Adipocyte (in vitro differentiated cells): ENCODE data around the gene FMNL2.
"Not testable (repeated sequence)": the region's sequence is repeated elsewhere in the genome, so short reads cannot be mapped to it uniquely, and the experiment has no call there.

Experiments
- DNase-seq: peaks from one replicate; pipeline ENCODE4 v3.0.0-alpha.2; 2015; ENCODE audit warnings: low read depth
- H3K27me3 ChIP-seq: replicated peaks from 2 replicates; pipeline ENCODE4 v1.7.0; 2013; ENCODE audit warnings: mild to moderate bottlenecking, low read length, moderate library complexity; ENCODE audit not compliant: control insufficient read depth, insufficient read depth
- H3K36me3 ChIP-seq: 2 replicates; pipeline ENCODE4 v1.7.0; 2013; ENCODE audit warnings: low read length, mild to moderate bottlenecking, moderate library complexity; ENCODE audit not compliant: control insufficient read depth, insufficient read depth, severe bottlenecking
- H3K4me1 ChIP-seq: 2 replicates; pipeline ENCODE4 v1.7.0; 2013; ENCODE audit warnings: mild to moderate bottlenecking, low read length, moderate library complexity; ENCODE audit not compliant: control insufficient read depth, insufficient read depth
- H3K4me3 ChIP-seq: 2 replicates; pipeline ENCODE4 v1.7.0; 2013; ENCODE audit warnings: mild to moderate bottlenecking, low read length, moderate library complexity
- H3K9ac ChIP-seq: 2 replicates; pipeline ENCODE4 v1.7.0; 2013; ENCODE audit warnings: mild to moderate bottlenecking, low read length, moderate library complexity
- H3K9me3 ChIP-seq: 2 replicates; pipeline ENCODE4 v1.7.0; 2013; ENCODE audit warnings: mild to moderate bottlenecking, low read length, moderate library complexity; ENCODE audit not compliant: control insufficient read depth

Gene FMNL2

DNA sequence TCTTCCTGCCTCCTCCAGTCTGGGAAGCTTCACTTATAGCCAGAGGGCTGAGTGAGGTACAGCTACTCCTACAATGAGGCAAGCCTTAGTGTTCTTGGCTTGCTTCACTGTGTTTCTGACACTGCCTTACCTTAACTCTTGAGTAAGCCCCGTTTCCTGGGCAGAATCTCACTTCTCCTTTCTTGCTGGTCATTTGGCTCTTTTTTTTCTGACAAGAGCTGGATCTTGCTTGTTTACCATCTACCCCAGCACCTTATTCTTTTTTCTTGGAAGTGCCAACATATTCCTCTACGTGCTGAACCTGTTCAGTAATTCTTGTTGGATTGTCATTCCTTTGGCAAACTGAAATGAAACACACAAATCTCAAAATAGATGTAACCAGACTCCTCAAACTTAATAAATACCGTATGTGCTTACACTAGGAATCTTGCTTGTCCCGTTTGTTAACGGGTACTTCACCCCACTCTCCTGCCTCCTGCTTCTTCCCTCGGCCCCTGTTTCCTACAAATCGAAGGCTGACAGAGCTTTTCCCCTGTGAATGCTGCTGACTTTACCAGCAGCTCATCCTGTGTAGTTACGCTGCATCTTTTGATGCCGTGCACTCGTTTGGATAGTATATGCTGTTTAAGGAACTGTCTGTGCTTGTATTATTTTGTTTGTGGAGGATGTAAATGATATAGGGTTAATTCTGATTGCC is 132.2 kb downstream of the FMNL2 start:
- DNase-seq, result peak; percentile 65
- Histone ChIP-seq H3K4me3 (peak overlapping the region; percentile 28), H3K9me3 (no peaks in the 10 kb centered on the region), H3K4me1 (peaks cover 53% of the 10 kb centered on the region), H3K27me3 (no peaks in the 10 kb centered on the region), H3K36me3 (no peaks in the 10 kb centered on the region), H3K9ac (no peak overlapping the region)

DNA sequence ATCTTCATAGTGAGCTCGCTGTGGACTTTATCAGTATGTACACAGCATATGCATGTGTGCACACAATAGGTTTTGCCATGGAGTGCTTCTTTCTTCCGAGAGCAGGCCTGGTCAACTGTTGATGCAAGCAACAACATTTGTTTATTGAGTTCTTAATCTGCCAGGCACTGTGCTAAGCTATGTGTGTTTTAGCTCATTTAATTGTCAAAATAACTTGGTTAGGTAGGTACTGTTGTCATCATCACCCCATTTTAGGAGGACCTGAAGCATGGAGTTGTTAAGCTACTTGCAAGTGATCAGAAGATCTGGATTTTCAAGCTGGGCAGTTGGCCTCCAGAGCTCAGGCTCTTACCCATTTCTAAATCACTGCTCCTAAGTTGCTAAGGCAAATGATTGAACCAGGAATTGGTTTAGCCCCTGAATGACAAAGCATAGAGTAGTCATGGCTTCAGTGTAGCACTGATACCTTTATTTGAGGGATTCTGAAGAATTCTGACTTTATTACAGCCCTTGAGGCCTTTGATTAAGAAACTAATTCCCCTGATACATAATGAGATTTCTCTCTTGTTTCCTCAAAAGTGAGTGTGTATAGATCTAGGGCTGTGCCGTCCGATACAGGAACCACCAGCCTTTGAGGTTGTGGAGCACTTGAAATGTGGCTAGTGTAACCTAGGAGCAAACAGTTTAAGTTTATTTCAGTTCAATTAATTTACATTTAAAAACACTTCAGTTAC is 132.9 kb downstream of the FMNL2 start:
- Histone ChIP-seq H3K4me1 (peaks cover 53% of the 10 kb centered on the region), H3K36me3 (no peaks in the 10 kb centered on the region), H3K9ac (no peak overlapping the region), H3K4me3 (no peak overlapping the region), H3K9me3 (no peaks in the 10 kb centered on the region), H3K27me3 (no peaks in the 10 kb centered on the region)
- DNase-seq, result peak; percentile 7

DNA sequence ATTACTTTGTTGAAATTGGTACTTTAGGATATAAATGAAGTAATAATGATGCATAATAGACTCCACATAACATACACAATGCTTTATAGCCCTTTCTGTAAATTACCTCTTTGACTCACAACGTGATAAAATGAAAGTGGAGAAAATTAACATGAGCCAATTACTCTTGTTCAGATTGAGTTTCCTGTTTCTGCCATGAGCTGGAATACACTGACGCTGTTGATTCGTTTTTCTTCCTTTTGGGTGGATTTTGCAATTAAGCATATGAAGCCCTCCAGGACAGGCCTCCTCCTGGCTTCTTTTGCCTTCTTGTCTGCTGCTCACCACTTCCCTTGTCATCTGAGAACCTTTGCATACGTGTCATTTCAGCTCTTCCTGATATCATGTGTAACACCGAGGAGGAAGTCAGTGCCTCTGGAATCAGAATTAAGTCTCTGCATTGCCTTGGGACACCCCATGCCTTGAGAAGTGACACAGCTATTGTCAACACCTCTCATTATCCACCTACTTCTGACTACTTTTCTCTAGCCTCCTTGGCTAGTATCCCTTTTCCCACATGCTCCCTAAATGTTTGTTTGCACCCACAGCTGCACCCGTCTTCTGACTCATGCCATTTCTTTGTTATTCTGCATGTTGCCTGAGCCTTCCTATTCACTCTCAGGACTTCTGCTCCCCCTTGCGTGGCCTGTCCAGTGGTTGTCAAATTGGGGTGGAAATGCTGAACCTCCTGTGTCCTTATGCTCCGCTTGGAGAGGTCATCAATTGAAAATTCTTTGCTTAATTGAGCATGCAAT is 134.1 kb downstream of the FMNL2 start:
- H3K9me3 ChIP-seq, result no peaks in the 10 kb centered on the region
- peak overlapping the region; percentile 22 for H3K4me3 ChIP-seq
- peak overlapping the region; percentile 7 for H3K9ac ChIP-seq
- DNase-seq, result peak; percentile 8
- H3K27me3 ChIP-seq, result no peaks in the 10 kb centered on the region
- H3K36me3 ChIP-seq, result no peaks in the 10 kb centered on the region
- H3K4me1 ChIP-seq, result peaks cover 49% of the 10 kb centered on the region

DNA sequence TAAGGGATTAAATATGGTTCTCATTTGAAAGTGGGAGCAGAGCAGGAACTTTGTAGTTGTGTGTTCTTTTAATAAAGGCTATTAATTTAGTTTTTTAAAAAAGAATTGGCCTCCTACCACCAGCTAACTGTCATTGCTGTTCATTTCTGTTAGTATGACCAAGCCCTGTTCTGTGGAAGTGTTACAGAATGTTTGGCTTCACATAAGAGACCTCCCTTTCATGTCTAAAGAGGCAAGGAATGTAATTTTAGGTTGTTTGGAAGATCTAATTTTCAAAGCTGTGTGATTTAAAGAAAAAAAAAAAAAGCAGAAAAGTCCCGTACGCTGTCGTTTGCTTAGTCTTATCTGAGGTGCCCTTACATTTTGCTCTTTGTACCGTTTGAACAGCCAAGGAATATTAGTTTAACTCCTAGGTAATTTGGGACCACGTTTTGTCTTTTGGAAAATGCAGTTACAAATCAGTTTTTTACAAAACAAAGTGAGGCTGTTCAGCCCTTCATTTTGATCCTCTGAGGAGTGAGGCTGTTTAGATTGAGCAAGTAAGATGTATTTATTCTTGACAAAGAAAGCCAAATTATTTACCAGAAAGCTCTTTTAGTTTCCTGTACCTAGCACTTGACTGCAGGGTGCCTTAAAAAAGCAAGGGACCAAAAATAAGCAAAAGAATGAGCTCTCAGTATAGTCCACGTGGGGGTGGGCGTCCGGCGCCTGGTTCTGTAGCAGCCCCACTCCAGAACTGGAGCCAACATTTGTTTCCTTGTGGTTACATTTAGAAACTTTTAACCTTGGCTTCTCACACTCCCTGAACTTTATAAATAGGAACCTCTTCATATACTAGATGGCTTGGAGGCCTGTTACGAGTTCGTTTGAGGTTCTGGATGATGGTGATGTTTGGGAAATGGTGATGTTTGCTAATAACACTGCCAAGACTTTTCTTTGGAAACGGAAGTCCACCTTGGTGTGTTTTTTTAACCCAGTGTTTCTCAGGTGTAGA is 136.2 kb downstream of the FMNL2 start:
- Histone ChIP-seq H3K4me1 (peaks cover 28% of the 10 kb centered on the region), H3K4me3 (no peak overlapping the region), H3K9me3 (no peaks in the 10 kb centered on the region), H3K36me3 (no peaks in the 10 kb centered on the region), H3K9ac (no peak overlapping the region), H3K27me3 (no peaks in the 10 kb centered on the region)
- DNase-seq, result no peak

DNA sequence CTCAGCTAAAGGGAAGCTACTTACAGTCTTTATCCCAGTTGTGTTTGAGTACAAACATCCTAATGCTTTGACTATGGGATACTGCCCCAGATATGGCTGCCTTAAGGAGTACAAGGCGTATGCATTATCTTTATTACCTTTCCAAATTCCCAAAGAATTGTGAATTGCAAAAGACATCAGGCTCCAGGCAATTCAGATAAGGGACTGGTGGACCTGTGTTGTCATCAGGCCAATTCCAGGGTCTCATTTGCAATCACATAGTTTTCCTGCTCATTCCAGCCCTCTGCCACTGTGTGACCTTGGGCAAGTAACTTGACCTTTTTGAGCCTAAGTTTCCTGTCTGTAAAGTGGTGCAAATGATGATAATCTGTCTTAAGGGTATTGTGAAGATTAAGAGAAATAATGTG is 137.5 kb downstream of the FMNL2 start:
- H3K9ac ChIP-seq, result no peak overlapping the region
- no peaks in the 10 kb centered on the region for H3K9me3 ChIP-seq
- H3K4me1 ChIP-seq, result peaks cover 15% of the 10 kb centered on the region
- no peaks in the 10 kb centered on the region for H3K27me3 ChIP-seq
- no peak overlapping the region for H3K4me3 ChIP-seq
- no peaks in the 10 kb centered on the region for H3K36me3 ChIP-seq
- no peak for DNase-seq

DNA sequence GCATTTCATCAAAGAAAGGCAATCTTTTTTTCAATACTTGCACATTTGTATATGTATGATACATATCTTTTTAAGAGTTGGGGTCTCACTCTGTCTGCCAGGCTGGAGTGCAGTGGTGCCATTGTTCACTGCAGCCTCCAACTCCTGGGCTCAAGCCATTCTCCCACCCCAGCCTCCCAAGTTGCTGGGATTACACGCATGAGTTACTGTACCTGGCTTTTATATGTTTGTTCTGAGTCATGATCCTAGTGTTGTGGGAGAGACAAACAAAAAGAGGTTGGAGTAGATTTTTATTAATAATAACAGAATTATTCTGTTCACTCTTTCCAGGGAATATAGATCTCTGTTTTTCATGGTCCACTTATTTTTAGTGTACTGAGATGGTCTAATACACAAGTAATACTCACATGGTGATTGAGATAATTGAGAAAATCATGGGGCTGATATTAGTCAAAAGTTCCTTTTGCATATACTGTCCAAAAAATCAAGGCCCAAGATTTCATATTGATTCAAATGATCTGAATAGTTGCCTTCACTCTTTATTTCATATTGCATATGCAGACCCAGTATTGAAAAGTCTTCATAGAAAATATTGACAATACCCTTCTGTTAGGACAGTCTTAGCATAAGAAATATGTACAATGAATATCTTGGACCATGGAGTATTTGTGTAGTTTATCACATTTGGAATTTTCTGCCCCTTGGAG is 138.3 kb downstream of the FMNL2 start:
- Histone ChIP-seq H3K4me1 (peaks cover 11% of the 10 kb centered on the region), H3K9me3 (no peaks in the 10 kb centered on the region), H3K27me3 (no peaks in the 10 kb centered on the region), H3K4me3 (no peak overlapping the region), H3K36me3 (no peaks in the 10 kb centered on the region), H3K9ac (no peak overlapping the region)
- no peak for DNase-seq

DNA sequence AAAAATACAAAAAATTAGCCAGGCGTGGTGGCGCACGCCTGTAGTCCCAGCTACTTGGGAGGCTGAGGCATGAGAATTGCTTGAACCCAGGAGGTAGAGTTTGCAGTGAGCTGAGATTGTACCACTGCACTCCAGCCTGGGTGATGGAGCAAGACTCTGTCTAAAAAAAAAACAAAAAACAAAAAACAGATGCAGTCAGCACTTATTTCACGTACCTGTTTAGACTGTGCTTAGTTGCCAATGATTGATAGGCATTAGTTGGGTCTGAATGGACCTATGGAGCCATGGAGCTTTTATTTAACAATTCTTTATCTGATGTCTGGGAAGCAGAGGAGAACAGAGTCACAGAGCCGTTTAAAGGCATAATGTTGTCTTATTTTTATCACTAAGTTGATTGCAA is 139.5 kb downstream of the FMNL2 start:
- not testable (repeated sequence) for H3K9ac ChIP-seq, H3K27me3 ChIP-seq, H3K9me3 ChIP-seq, H3K4me3 ChIP-seq, H3K4me1 ChIP-seq, H3K36me3 ChIP-seq, DNase-seq

DNA sequence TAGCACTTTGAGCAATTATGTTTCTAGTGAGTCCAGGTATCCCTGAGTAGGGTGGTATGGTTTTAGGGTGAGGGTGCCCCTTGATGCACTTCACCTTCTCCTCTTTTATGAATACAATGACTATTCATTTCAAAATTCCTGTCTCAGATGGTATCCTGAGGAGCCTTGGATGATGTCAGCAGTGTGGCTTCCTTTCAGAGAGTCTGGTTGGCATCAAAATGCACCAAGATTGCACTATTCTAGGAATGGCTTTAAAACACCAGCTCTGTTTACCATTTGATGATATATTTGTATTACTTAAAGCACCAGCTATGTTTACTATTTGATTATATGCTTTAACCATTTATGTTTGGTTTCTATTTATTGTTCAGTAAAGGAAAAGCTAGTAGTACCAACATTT is 141.0 kb downstream of the FMNL2 start:
- DNase-seq, result peak; percentile 28
- H3K4me3 ChIP-seq, result no peak overlapping the region
- no peaks in the 10 kb centered on the region for H3K9me3 ChIP-seq
- H3K9ac ChIP-seq, result no peak overlapping the region
- peaks cover 2% of the 10 kb centered on the region for H3K4me1 ChIP-seq
- H3K36me3 ChIP-seq, result no peaks in the 10 kb centered on the region
- no peaks in the 10 kb centered on the region for H3K27me3 ChIP-seq

DNA sequence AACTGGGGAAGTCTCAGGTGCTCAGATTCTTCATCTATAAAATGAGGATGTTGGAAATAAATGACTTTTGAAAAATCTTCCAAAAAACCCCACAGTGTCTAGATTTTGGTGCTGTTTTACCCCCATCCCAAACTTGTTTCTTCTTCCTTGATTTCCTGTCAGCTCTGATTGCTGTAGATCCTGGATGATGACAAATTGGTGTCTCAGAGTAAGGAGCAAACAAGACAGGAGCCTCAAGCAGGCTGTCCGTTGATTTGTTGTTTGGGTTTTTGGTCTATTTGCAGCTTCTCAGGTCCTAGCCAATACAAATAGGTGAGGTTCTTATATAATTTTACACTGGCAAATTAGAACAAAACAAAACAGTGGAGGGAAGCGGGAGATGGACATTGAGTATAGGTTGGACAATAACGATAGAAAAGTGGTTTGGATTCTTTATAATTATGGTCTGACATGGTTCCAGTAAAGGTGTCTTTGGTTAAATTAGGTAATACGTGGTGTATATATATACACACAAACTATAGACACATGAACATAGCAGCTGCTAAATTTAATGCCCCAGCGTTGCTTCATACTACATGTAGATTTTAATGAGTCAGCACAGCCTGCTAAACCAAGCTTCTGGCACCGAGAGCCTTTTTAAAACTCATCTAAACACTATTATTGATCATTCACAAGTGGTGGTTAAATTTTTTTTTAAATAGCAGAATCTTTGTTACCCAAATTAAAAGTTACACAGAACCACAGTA is 142.5 kb downstream of the FMNL2 start:
- no peaks in the 10 kb centered on the region for H3K36me3 ChIP-seq
- H3K4me1 ChIP-seq, result no peaks in the 10 kb centered on the region
- no peaks in the 10 kb centered on the region for H3K9me3 ChIP-seq
- no peaks in the 10 kb centered on the region for H3K27me3 ChIP-seq
- DNase-seq, result no peak
- no peak overlapping the region for H3K9ac ChIP-seq
- no peak overlapping the region for H3K4me3 ChIP-seq

DNA sequence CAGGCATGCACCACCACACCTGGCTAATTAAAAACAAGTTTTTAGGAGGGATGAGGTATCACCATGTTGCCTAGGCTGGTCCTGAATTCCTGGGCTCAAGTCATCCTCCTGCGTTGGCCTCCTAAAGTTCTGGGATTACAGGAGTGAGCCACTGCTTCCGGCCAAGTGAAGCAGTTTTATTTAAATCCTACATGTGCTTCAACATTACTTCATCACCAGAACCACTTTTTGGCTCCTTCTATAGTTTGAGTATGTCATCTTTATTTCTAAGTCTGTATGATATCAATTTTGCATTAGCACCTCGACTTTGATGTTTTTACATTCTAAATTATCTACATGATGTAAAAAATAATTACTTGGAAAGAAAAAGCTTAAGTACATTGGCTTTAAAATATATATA is 144.3 kb downstream of the FMNL2 start:
- DNase-seq, result no peak
- H3K27me3 ChIP-seq, result no peaks in the 10 kb centered on the region
- no peak overlapping the region for H3K4me3 ChIP-seq
- no peak overlapping the region for H3K9ac ChIP-seq
- H3K9me3 ChIP-seq, result no peaks in the 10 kb centered on the region
- H3K36me3 ChIP-seq, result no peaks in the 10 kb centered on the region
- no peaks in the 10 kb centered on the region for H3K4me1 ChIP-seq
